IMR-90 (cell line): ENCODE data around the gene GRIK1.

ENCODE experiments used
- BHLHE40 ChIP-seq: fragments of 150-350 bp; IDR thresholded peaks from 2 replicates; pipeline ENCODE4 v1.6.1; 2016; ENCODE audit warnings: mild to moderate bottlenecking, low read depth, low read length
- CEBPB ChIP-seq: IDR thresholded peaks from 2 replicates; pipeline ENCODE4 v1.6.1; 2012; ENCODE audit warnings: low read depth, low read length, improper control_type of control experiment
- CHD1 ChIP-seq: IDR thresholded peaks from 2 replicates; pipeline ENCODE4 v1.6.1; 2012; ENCODE audit warnings: low read depth, low read length, improper control_type of control experiment
- CTCF ChIP-seq: conservative IDR thresholded peaks from 2 replicates; pipeline ENCODE4 v1.5.1; 2012; ENCODE audit warnings: mild to moderate bottlenecking, low read depth, low read length, improper control_type of control experiment
- MAZ ChIP-seq: IDR thresholded peaks from 2 replicates; pipeline ENCODE4 v1.6.1; 2012; ENCODE audit warnings: low read depth, mild to moderate bottlenecking, low read length, improper control_type of control experiment, moderate library complexity, borderline replicate concordance
- MXI1 ChIP-seq: IDR thresholded peaks from 2 replicates; pipeline ENCODE4 v1.6.1; 2012; ENCODE audit warnings: low read depth, mild to moderate bottlenecking, low read length, moderate library complexity, borderline replicate concordance
- POLR2A ChIP-seq: IDR thresholded peaks from 2 replicates; pipeline ENCODE4 v1.6.1; 2012; ENCODE audit warnings: mild to moderate bottlenecking, low read depth, low read length
- RAD21 ChIP-seq: IDR thresholded peaks from 2 replicates; pipeline ENCODE4 v1.6.1; 2012; ENCODE audit warnings: low read length, improper control_type of control experiment
- RFX5 ChIP-seq: IDR thresholded peaks from 2 replicates; pipeline ENCODE4 v1.8.0; 2012; ENCODE audit warnings: low read depth, mild to moderate bottlenecking, low read length, moderate library complexity
- TF ChIP-seq, protein P1 (sequence below): fragments of 150-350 bp; IDR thresholded peaks from 2 replicates; pipeline ENCODE4 v1.6.1; 2017; ENCODE audit warnings: mild to moderate bottlenecking, antibody characterized with exemption, low read length, low read depth

- TF ChIP-seq CTCF (no peak), RFX5 (no peak), POLR2A (no peak), MXI1 (no peak), BHLHE40 (no peak), CHD1 (no peak), CEBPB (no peak), RAD21 (no peak), MAZ (no peak)
- TF ChIP-seq, protein P1, sequence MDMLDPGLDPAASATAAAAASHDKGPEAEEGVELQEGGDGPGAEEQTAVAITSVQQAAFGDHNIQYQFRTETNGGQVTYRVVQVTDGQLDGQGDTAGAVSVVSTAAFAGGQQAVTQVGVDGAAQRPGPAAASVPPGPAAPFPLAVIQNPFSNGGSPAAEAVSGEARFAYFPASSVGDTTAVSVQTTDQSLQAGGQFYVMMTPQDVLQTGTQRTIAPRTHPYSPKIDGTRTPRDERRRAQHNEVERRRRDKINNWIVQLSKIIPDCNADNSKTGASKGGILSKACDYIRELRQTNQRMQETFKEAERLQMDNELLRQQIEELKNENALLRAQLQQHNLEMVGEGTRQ, result no peak
These were observed 281.4 kb downstream of the GRIK1 start for GRCh38 chr21:29658177-29658933.
